MM.1S (cell line): ENCODE results near the gene PDE11A.

ENCODE experiments used
- DNase-seq: peaks from one replicate; pipeline ENCODE4 v3.0.0-alpha.2; 2015
- H2AFZ ChIP-seq: fragments of 300-600 bp; sonication (generic); 2 replicates; pipeline ENCODE4 v1.6.0; 2016; ENCODE audit warnings: antibody characterized with exemption, low read length
- H3F3A ChIP-seq: fragments of 300-600 bp; sonication (generic); 2 replicates; pipeline ENCODE4 v1.6.1; 2016; ENCODE audit warnings: mild to moderate bottlenecking, antibody characterized with exemption, low read length, moderate library complexity, mixed read lengths; ENCODE audit not compliant: insufficient read depth
- H3K27ac ChIP-seq: fragments of 300-600 bp; sonication (generic); 2 replicates; pipeline ENCODE4 v1.5.1; 2016; ENCODE audit warnings: mild to moderate bottlenecking, low read length
- H3K27me3 ChIP-seq: fragments of 300-600 bp; sonication (generic); replicated peaks from 2 replicates; pipeline ENCODE4 v1.6.0; 2016; ENCODE audit warnings: low read length; ENCODE audit not compliant: insufficient read depth
- H3K36me3 ChIP-seq: fragments of 300-600 bp; sonication (generic); replicated peaks from 2 replicates; pipeline ENCODE4 v1.6.1; 2016; ENCODE audit warnings: mild to moderate bottlenecking, low read length, mixed read lengths; ENCODE audit not compliant: insufficient read depth
- H3K4me1 ChIP-seq: fragments of 300-600 bp; sonication (generic); 2 replicates; pipeline ENCODE4 v1.6.1; 2016; ENCODE audit warnings: low read length, mixed read lengths
- H3K4me2 ChIP-seq: fragments of 300-600 bp; sonication (generic); 2 replicates; pipeline ENCODE4 v1.6.0; 2016; ENCODE audit warnings: low read depth, low read length
- H3K4me3 ChIP-seq: fragments of 300-600 bp; sonication (generic); 2 replicates; pipeline ENCODE4 v1.5.1; 2016; ENCODE audit warnings: low read length, mixed read lengths
- H3K79me2 ChIP-seq: fragments of 300-600 bp; sonication (generic); 2 replicates; pipeline ENCODE4 v1.6.1; 2016; ENCODE audit warnings: mixed run types, low read length, mixed read lengths
- H3K9ac ChIP-seq: fragments of 300-600 bp; sonication (generic); 2 replicates; pipeline ENCODE4 v1.6.1; 2016; ENCODE audit warnings: low read length, mixed read lengths
- H3K9me2 ChIP-seq: fragments of 300-600 bp; sonication (generic); replicated peaks from 2 replicates; pipeline ENCODE4 v1.6.1; 2016; ENCODE audit warnings: mild to moderate bottlenecking, low read length, mixed read lengths; ENCODE audit not compliant: insufficient read depth
- H3K9me3 ChIP-seq: fragments of 300-600 bp; sonication (generic); replicated peaks from 2 replicates; pipeline ENCODE4 v1.6.1; 2016; ENCODE audit warnings: mild to moderate bottlenecking, low read length, mixed read lengths; ENCODE audit not compliant: insufficient read depth
- H4K20me1 ChIP-seq: fragments of 300-600 bp; sonication (generic); 2 replicates; pipeline ENCODE4 v1.6.1; 2016; ENCODE audit warnings: mild to moderate bottlenecking, low read length, moderate library complexity, mixed read lengths; ENCODE audit not compliant: insufficient read depth
- EZH2 ChIP-seq: fragments of 300-600 bp; sonication (generic); optimal IDR thresholded peaks from 2 replicates; pipeline ENCODE3; 2017; ENCODE audit warnings: low read depth, mild to moderate bottlenecking, antibody characterized with exemption, low read length, mixed read lengths
- EZH2phosphoT487 ChIP-seq: fragments of 300-600 bp; sonication (generic); IDR thresholded peaks from 2 replicates; pipeline ENCODE4 v1.6.1; 2018; ENCODE audit warnings: antibody characterized with exemption, low read length
- TF ChIP-seq, protein P1 (sequence below): fragments of 300-600 bp; sonication (generic); IDR thresholded peaks from 2 replicates; pipeline ENCODE4 v1.5.1; 2016; ENCODE audit warnings: antibody characterized with exemption, low read length, mixed read lengths

Gene PDE11A

DNA sequence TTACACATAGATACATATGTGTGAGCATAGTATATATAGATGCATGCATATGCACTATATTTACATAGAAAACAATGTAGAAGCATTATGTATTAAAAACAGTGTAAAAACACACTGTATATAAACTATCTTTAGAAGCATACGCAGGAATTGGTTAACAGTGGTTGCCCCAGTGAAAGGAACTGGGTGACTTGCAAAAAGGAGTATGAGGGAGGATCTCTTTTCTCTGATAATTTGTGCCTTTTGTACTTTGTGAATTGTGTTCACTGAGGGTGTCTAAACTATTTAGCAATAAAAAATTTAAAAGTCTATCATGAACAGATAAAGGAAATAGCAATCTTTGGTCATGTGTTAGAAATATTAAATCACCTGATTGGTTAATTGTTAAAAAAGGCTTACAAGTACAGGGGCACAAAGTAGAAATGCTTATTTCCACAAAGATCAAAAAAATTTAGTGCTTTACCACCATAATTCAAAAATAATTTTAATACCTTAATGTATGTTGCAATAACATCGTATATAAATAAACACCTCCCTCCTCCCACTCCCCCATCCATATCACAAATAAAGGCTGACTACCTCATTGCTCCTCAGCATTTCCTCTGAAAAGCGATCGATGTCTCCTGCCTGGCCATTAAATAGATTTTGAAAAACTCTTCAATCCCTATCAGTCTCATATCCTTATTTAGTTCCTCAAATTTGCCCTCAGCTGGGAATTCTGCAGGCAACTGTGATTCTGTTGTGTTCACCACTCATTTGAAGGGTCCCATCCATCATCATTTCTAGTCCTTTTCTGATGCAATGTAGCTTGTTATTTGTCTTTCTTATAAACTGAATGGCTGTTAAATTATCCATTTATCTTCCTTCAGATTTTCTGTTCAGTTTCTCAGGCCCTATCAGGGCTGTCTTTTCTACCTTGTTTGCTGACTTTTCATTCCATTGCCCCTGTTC is 422.7 kb downstream of the PDE11A start:
- Histone ChIP-seq H3K9me2 (no peaks in the 10 kb centered on the region), H3F3A (no peaks in the 10 kb centered on the region), H3K9me3 (no peaks in the 10 kb centered on the region), H3K9ac (no peak overlapping the region), H3K79me2 (no peaks in the 10 kb centered on the region), H3K36me3 (no peaks in the 10 kb centered on the region), H3K4me3 (no peak overlapping the region), H3K4me1 (0 out of 2 replicates have a peak, but pooled peaks cover 10% of the 10 kb centered on the region), H3K27ac (no peak overlapping the region), H2AFZ (no peak overlapping the region), H3K4me2 (no peak overlapping the region), H3K27me3 (no peaks in the 10 kb centered on the region), H4K20me1 (no peaks in the 10 kb centered on the region)
- TF ChIP-seq EZH2 (no peak), EZH2phosphoT487 (no peak)
- TF ChIP-seq, protein P1, sequence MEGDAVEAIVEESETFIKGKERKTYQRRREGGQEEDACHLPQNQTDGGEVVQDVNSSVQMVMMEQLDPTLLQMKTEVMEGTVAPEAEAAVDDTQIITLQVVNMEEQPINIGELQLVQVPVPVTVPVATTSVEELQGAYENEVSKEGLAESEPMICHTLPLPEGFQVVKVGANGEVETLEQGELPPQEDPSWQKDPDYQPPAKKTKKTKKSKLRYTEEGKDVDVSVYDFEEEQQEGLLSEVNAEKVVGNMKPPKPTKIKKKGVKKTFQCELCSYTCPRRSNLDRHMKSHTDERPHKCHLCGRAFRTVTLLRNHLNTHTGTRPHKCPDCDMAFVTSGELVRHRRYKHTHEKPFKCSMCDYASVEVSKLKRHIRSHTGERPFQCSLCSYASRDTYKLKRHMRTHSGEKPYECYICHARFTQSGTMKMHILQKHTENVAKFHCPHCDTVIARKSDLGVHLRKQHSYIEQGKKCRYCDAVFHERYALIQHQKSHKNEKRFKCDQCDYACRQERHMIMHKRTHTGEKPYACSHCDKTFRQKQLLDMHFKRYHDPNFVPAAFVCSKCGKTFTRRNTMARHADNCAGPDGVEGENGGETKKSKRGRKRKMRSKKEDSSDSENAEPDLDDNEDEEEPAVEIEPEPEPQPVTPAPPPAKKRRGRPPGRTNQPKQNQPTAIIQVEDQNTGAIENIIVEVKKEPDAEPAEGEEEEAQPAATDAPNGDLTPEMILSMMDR = no peak
- DNase-seq = no peak

DNA sequence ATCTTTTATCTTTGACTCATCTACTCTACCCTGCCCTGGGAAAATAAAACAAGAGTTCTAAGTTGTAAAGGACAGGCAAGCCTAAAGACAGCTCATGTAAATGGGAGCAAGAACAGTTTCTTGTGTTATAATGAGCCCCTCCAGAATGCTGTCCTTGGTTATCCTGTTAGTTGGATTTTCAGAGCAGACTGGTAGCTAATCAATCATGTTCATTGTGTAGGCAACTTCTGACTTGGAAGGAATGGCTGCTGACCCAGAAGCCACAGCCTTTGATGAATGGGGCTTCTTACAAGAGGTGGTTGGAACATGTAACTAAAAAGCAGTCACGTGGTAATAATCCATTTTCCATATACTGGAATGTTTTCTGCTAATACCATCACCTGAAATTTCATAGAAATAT is 425.8 kb downstream of the PDE11A start:
- Histone ChIP-seq H3K4me2 (no peak overlapping the region), H4K20me1 (no peaks in the 10 kb centered on the region), H3K27ac (no peak overlapping the region), H3K36me3 (no peaks in the 10 kb centered on the region), H3K9ac (no peak overlapping the region), H3K4me1 (0 out of 2 replicates have a peak, but pooled peaks cover 10% of the 10 kb centered on the region), H3K79me2 (no peaks in the 10 kb centered on the region), H3K9me3 (no peaks in the 10 kb centered on the region), H3F3A (no peaks in the 10 kb centered on the region), H3K9me2 (no peaks in the 10 kb centered on the region), H3K4me3 (no peak overlapping the region), H2AFZ (no peak overlapping the region), H3K27me3 (no peaks in the 10 kb centered on the region)
- no peak for TF ChIP-seq EZH2phosphoT487
- no peak for TF ChIP-seq EZH2
- TF ChIP-seq, protein P1 = no peak
- DNase-seq = no peak

DNA sequence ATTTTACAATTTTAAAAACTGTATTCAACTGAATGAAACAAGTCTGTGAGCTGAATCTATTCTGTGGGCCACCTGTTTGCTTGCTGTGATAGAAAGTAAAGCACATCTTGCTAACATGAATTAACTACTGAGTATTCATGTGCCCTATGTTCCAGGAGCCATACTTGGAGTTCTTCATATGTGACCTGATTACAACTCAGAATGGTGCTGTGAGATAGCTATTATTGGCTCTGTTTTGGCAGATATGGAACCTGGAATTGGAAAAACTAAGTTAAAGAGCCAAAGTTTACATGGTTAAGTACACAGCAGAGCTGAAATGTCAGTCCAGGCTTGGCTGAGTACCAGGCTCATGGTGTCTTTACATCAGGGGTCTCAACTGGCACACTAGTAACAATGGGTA is 426.3 kb downstream of the PDE11A start:
- H3K79me2 ChIP-seq = no peaks in the 10 kb centered on the region
- 0 out of 2 replicates have a peak overlapping the region, but pooled peaks have one; percentile 11 for H2AFZ ChIP-seq
- no peak overlapping the region for H3K9ac ChIP-seq
- H3K9me2 ChIP-seq = no peaks in the 10 kb centered on the region
- 0 out of 2 replicates have a peak, but pooled peaks cover 9% of the 10 kb centered on the region for H3K4me1 ChIP-seq
- no peaks in the 10 kb centered on the region for H4K20me1 ChIP-seq
- no peaks in the 10 kb centered on the region for H3K9me3 ChIP-seq
- TF ChIP-seq, protein P1 = no peak
- TF ChIP-seq EZH2 = no peak
- no peak for TF ChIP-seq EZH2phosphoT487
- H3K4me2 ChIP-seq = 0 out of 2 replicates have a peak overlapping the region, but pooled peaks have one; percentile 12
- H3K4me3 ChIP-seq = no peak overlapping the region
- DNase-seq = no peak
- no peaks in the 10 kb centered on the region for H3F3A ChIP-seq
- no peak overlapping the region for H3K27ac ChIP-seq
- no peaks in the 10 kb centered on the region for H3K27me3 ChIP-seq
- no peaks in the 10 kb centered on the region for H3K36me3 ChIP-seq
